K562 (cell line): ENCODE measurements around the gene IGF2BP3. TPM values are rescaled to one million over a fixed set of nuclear protein-coding genes. Genes with fewer than 3 reads are reported as not detected.

Experiments
- AFF4 ChIP-seq: sonication (generic); formaldehyde crosslinking; IDR thresholded peaks from 2 replicates; pipeline ENCODE4 v1.8.0; 2023; ENCODE audit warnings: mild to moderate bottlenecking, missing genetic modification reagents
- CBX1 ChIP-seq: sonication (generic); IDR thresholded peaks from 2 replicates; pipeline ENCODE4 v1.6.1; 2016; ENCODE audit warnings: antibody characterized with exemption, low read depth, mild to moderate bottlenecking
- CGGBP1 ChIP-seq: fragments of 250-450 bp; sonication (Bioruptor Pico); IDR thresholded peaks from 2 replicates; pipeline ENCODE4 v1.9.0; 2021; ENCODE audit warnings: mild to moderate bottlenecking
- GTF2A2 ChIP-seq: IDR thresholded peaks from 2 replicates; pipeline ENCODE4 v1.6.1; 2016; ENCODE audit warnings: mild to moderate bottlenecking, missing genetic modification characterization, missing compliant biosample characterization
- KDM4B ChIP-seq, 2 experiments: fragments of 450-650 bp in 1 of 2; sonication (generic) in 1 of 2; IDR thresholded peaks; 2 replicates each; pipeline ENCODE4 v1.6.1; 2016 to 2017; ENCODE audit warnings: borderline replicate concordance in 2 of 2, antibody characterized with exemption in 1 of 2, low read depth in 1 of 2, mild to moderate bottlenecking in 1 of 2
- MTA2 ChIP-seq: fragments of 450-650 bp; IDR thresholded peaks from 2 replicates; pipeline ENCODE4 v1.6.1; 2016; ENCODE audit warnings: low read depth
- POLR2G ChIP-seq: fragments of 200-400 bp; formaldehyde crosslinking; IDR thresholded peaks from 2 replicates; pipeline ENCODE4 v1.6.1; 2017; ENCODE audit warnings: low read depth, mild to moderate bottlenecking, antibody characterized with exemption, low read length, moderate library complexity
- SNRNP70 ChIP-seq: fragments of 200-400 bp; formaldehyde crosslinking; optimal IDR thresholded peaks from 2 replicates; pipeline ENCODE3; 2017; ENCODE audit warnings: low read depth, low read length
- SRSF1 ChIP-seq: fragments of 200-400 bp; formaldehyde crosslinking; IDR thresholded peaks from 2 replicates; pipeline ENCODE4 v1.6.1; 2017; ENCODE audit warnings: mild to moderate bottlenecking, low read depth, low read length, moderate library complexity
- TSC22D4 ChIP-seq: fragments of 450-650 bp; IDR thresholded peaks from 2 replicates; pipeline ENCODE4 v1.6.1; 2016; ENCODE audit warnings: missing genetic modification characterization, missing biosample characterization, control low read depth
- VEZF1 ChIP-seq: fragments of 200-800 bp; sonication (Bioruptor generic); IDR thresholded peaks from 2 replicates; pipeline ENCODE4 v1.6.1; 2017; ENCODE audit warnings: missing genetic modification characterization, missing compliant biosample characterization
- ZNF121 ChIP-seq: sonication (generic); formaldehyde crosslinking; conservative IDR thresholded peaks from 2 replicates; pipeline ENCODE4 v1.8.0; 2022; ENCODE audit warnings: missing genetic modification reagents
- ZNF184 ChIP-seq: sonication (generic); formaldehyde crosslinking; IDR thresholded peaks from 2 replicates; pipeline ENCODE4 v1.5.0; 2020; ENCODE audit warnings: missing genetic modification reagents
- ZNF395 ChIP-seq: fragments of 200-800 bp; sonication (Bioruptor generic); IDR thresholded peaks from 2 replicates; pipeline ENCODE4 v1.6.1; 2017; ENCODE audit warnings: missing genetic modification characterization, missing compliant biosample characterization
- ZNF398 ChIP-seq: fragments of 250-450 bp; sonication (Bioruptor Pico); IDR thresholded peaks from 2 replicates; pipeline ENCODE4 v1.8.0; 2021; ENCODE audit warnings: moderate library complexity, mild to moderate bottlenecking, inconsistent platforms
- ZNF41 ChIP-seq: fragments of 250-450 bp; sonication (Bioruptor Pico); conservative IDR thresholded peaks from 2 replicates; pipeline ENCODE4 v1.4.0; 2020; ENCODE audit warnings: mild to moderate bottlenecking
- ZNF551 ChIP-seq: fragments of 250-450 bp; sonication (Bioruptor Pico); IDR thresholded peaks from 2 replicates; pipeline ENCODE4 v1.5.0; 2021; ENCODE audit warnings: mild to moderate bottlenecking, moderate library complexity
- ZNF589 ChIP-seq: fragments of 200-800 bp; sonication (Bioruptor generic); IDR thresholded peaks from 2 replicates; pipeline ENCODE4 v1.6.1; 2016; ENCODE audit warnings: low read depth, missing genetic modification characterization, missing compliant biosample characterization
- polyA plus RNA-seq, 8 experiments: library from polyadenylated mRNA; depleted of rRNA in 4 of 8; stranded (reverse) in 5 of 8; unstranded in 3 of 8; fragments of >200 nt; fragmentation: Nextera tagmentation in 2 of 8; fragmentation: Illumina TruSeq in 1 of 8; extraction: Ambion mirVana in 2 of 8; extraction: Trizol in 1 of 8; gene quantifications; 2 replicates each; pipeline versions ENCODE4 v1.2.1 to v1.2.3, GENCODE V29; 2011 to 2014; ENCODE audit warnings: inconsistent platforms in 1 of 8, missing spikeins in 1 of 8
- total RNA-seq, 7 experiments: library from RNA; depleted of rRNA in 6 of 7; stranded (reverse); fragments of >200 nt in 6 of 7; fragmentation: Illumina TruSeq in 2 of 7; extraction: Trizol in 2 of 7; gene quantifications; 2 replicates each; pipeline versions ENCODE4 v1.2.1 to v1.2.3, GENCODE V29; 2011 to 2021; ENCODE audit warnings: low replicate concordance in 1 of 7

Gene IGF2BP3
- total and polyA plus RNA-seq, 9 of the 15 experiments (the other 6 are each of a cell fraction or from before 2014, with no cell fraction given) = 8.4 to 88.1 (median 61.2) TPM

- TF ChIP-seq AFF4 (CRISPR knock-in tag) (peak; percentile 53; the same call in 1 of the 2 replicates), ZNF121 (CRISPR knock-in tag) (no peak), TSC22D4 (tag) (no peak), CBX1 (peak; percentile 66; the same call in 1 of the 2 replicates), ZNF398 (CRISPR knock-in tag) (no peak), SNRNP70 (no peak), VEZF1 (no peak; the same call in 1 of the 2 replicates), POLR2G (peak; percentile 4; the same call in 1 of the 2 replicates), GTF2A2 (no peak), ZNF41 (CRISPR knock-in tag) (no peak), SRSF1 (no peak), CGGBP1 (0 out of 2 replicates have a peak, but pooled peaks have one; percentile 27), MTA2 (peak; percentile 58; the same call in 1 of the 2 replicates), ZNF395 (CRISPR knock-in tag) (peak; percentile 31; the same call in 1 of the 2 replicates), ZNF184 (CRISPR knock-in tag) (no peak), ZNF589 (no peak), KDM4B (IDR thresholded peaks at IDR 0.05; ENCODE audit: borderline replicate concordance in 2 of 2, low read depth in 1 of 2) (no peak; a peak in 1 of 4 replicates), ZNF551 (CRISPR knock-in tag) (no peak)
Measured at GRCh38 chr7:23470330-23471105, at the start of gene IGF2BP3 (continued).
